Measurements from ENCODE around the gene MRPL45.

The MRPL45 gene

DNA sequence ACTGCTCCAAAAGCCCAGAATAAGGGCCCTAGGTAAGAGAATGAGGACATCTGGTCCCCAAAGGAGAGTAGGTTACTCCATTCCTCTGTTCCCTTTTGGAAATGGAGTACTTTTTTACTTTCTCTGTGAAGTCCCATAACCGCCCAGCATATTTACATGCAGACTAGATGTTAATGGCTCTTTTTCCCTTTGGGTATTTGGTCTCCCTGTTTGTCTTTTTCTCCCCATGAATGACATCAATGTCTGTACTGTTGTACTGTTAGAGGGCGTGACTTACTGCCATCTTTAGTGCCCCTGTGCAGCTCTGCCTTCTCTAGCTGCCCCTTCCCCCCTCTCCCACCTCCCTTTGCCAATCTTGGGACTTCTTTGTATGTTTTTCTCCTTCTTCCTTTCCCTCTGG is 27.8 kb downstream of the MRPL45 start:
- Histone ChIP-seq H3K4me3 (replicated peaks; ENCODE audit: insufficient read depth, low read length) (no peak overlapping the region), H3K27me3 (ENCODE audit: insufficient read depth, poor library complexity, severe bottlenecking) (no peaks in the 10 kb centered on the region), H3K27ac (replicated peaks) (no peak overlapping the region)
- TF ChIP-seq SPI1 (IDR thresholded peaks at IDR 0.05; ENCODE audit: borderline replicate concordance, low read depth) (no peak), GABPA (IDR thresholded peaks at IDR 0.05; ENCODE audit: low read depth) (no peak), POLR2AphosphoS5 (IDR thresholded peaks at IDR 0.05; ENCODE audit: low read depth) (no peak)
- TF ChIP-seq, protein P1, sequence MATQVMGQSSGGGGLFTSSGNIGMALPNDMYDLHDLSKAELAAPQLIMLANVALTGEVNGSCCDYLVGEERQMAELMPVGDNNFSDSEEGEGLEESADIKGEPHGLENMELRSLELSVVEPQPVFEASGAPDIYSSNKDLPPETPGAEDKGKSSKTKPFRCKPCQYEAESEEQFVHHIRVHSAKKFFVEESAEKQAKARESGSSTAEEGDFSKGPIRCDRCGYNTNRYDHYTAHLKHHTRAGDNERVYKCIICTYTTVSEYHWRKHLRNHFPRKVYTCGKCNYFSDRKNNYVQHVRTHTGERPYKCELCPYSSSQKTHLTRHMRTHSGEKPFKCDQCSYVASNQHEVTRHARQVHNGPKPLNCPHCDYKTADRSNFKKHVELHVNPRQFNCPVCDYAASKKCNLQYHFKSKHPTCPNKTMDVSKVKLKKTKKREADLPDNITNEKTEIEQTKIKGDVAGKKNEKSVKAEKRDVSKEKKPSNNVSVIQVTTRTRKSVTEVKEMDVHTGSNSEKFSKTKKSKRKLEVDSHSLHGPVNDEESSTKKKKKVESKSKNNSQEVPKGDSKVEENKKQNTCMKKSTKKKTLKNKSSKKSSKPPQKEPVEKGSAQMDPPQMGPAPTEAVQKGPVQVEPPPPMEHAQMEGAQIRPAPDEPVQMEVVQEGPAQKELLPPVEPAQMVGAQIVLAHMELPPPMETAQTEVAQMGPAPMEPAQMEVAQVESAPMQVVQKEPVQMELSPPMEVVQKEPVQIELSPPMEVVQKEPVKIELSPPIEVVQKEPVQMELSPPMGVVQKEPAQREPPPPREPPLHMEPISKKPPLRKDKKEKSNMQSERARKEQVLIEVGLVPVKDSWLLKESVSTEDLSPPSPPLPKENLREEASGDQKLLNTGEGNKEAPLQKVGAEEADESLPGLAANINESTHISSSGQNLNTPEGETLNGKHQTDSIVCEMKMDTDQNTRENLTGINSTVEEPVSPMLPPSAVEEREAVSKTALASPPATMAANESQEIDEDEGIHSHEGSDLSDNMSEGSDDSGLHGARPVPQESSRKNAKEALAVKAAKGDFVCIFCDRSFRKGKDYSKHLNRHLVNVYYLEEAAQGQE (IDR thresholded peaks at IDR 0.05; ENCODE audit: insufficient replicate concordance, low read depth) = no peak
- TF ChIP-seq, protein P2, sequence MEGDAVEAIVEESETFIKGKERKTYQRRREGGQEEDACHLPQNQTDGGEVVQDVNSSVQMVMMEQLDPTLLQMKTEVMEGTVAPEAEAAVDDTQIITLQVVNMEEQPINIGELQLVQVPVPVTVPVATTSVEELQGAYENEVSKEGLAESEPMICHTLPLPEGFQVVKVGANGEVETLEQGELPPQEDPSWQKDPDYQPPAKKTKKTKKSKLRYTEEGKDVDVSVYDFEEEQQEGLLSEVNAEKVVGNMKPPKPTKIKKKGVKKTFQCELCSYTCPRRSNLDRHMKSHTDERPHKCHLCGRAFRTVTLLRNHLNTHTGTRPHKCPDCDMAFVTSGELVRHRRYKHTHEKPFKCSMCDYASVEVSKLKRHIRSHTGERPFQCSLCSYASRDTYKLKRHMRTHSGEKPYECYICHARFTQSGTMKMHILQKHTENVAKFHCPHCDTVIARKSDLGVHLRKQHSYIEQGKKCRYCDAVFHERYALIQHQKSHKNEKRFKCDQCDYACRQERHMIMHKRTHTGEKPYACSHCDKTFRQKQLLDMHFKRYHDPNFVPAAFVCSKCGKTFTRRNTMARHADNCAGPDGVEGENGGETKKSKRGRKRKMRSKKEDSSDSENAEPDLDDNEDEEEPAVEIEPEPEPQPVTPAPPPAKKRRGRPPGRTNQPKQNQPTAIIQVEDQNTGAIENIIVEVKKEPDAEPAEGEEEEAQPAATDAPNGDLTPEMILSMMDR (IDR thresholded peaks at IDR 0.05; ENCODE audit: insufficient read depth, low read length) = no peak
- no peak for DNase-seq (ENCODE audit: low read depth in 1 of 2, low spot score in 1 of 2)

DNA sequence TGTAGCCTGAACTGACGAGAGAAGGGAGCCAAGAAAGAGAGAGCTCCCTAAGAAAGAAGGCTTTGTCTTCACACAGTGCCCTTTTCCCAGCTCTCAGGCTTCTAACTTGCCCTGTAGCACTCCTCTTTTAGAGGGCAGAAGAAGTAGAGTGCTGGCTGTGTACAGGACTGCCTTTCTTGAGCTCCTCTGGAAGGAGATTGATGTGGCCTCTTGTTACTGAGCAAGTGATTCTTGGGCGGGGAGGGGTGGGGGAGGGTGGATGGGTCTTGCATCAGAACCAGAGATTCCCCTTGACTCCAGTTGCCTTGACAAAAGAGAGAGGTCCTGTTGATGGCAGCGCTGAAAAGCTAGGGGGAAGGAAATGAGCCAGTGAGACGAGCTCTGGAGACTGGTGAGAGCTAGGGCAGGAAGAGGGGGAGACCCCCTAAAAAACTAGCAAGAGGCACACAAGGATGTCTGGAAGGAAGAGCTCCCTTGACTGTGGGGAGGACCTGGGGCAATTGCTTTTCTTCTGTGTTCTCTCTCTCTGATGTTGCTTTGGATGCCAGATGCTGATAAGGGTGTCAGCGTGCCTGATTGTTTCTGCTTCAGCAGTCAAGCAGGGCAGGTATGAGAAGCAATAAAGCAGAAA is 28.4 kb downstream of the MRPL45 start:
- no peak for DNase-seq (ENCODE audit: low read depth in 1 of 2, low spot score in 1 of 2)
- H3K27ac ChIP-seq (replicated peaks) = no peak overlapping the region

DNA sequence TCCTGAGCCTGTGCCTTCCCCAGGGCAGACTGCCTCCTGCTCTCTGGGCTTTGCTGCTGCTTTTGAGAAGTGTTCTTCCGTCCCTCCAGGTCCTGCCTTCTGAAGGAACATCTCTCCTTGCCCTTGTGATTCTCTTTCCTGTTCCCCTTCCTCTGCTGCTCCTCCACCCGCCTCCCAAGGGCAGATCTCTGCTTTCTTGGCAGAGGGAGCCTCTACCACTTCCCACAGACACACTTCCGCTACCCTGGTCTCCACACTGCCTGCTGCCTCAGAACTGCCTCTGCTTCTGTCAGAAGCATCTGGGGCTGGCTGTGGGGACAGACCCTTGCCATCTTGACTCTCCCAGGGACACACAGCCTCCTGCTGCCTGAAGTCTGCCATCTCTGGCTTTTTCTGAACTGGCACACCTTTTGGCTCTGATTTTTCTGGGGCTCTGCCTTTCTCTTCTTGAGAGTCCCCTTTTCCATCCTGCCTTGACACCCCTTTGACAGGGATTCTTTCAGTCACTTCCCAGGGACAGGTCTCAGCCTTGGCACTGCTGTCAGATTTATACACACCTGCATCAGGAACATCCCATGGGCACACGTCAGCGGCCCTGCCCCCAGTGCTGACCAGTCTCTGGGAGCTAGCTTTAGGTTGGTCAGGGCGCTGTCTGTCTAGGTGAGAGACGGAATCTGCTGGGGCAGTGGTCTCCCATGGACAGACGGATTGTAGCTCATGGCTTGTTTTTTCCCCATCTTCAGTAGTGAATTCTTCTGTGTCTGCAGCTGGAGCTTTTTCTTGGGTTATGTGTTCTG is 30.2 kb downstream of the MRPL45 start:
- TF ChIP-seq, protein P2 (IDR thresholded peaks at IDR 0.05; ENCODE audit: insufficient read depth, low read length) = no peak
- peak; percentile 71 for TF ChIP-seq GABPA (IDR thresholded peaks at IDR 0.05; ENCODE audit: low read depth)
- TF ChIP-seq SPI1 (IDR thresholded peaks at IDR 0.05; ENCODE audit: borderline replicate concordance, low read depth) = peak; percentile 73; the same call in 1 of the 2 replicates
- no peak for TF ChIP-seq POLR2AphosphoS5 (IDR thresholded peaks at IDR 0.05; ENCODE audit: low read depth)
- H3K4me3 ChIP-seq (replicated peaks; ENCODE audit: insufficient read depth, low read length) = no peak overlapping the region
- peak; percentile 36 to 87 for DNase-seq (ENCODE audit: low read depth in 1 of 2, low spot score in 1 of 2)
- H3K27ac ChIP-seq (replicated peaks) = 0 out of 2 replicates have a peak overlapping the region, but pooled peaks have one; percentile 9
- no peaks in the 10 kb centered on the region for H3K27me3 ChIP-seq (ENCODE audit: insufficient read depth, poor library complexity, severe bottlenecking)

More for the DNA sequence above, 28.4 kb downstream of the MRPL45 start:
- Histone ChIP-seq H3K4me3 (replicated peaks; ENCODE audit: insufficient read depth, low read length) (no peak overlapping the region), H3K27me3 (ENCODE audit: insufficient read depth, poor library complexity, severe bottlenecking) (no peaks in the 10 kb centered on the region)
- TF ChIP-seq, protein P1 (IDR thresholded peaks at IDR 0.05; ENCODE audit: insufficient replicate concordance, low read depth) = no peak
- no peak for TF ChIP-seq GABPA (IDR thresholded peaks at IDR 0.05; ENCODE audit: low read depth)
- no peak for TF ChIP-seq SPI1 (IDR thresholded peaks at IDR 0.05; ENCODE audit: borderline replicate concordance, low read depth)
- TF ChIP-seq, protein P2 (IDR thresholded peaks at IDR 0.05; ENCODE audit: insufficient read depth, low read length) = no peak
- TF ChIP-seq POLR2AphosphoS5 (IDR thresholded peaks at IDR 0.05; ENCODE audit: low read depth) = no peak
